CD4-positive, alpha-beta memory T cell (primary cell): ENCODE measurements around the gene TPD52L2. TPM values are rescaled to one million over a fixed set of nuclear protein-coding genes. Genes with fewer than 3 reads are reported as not detected.
"Not testable (repeated sequence)": the region's sequence is repeated elsewhere in the genome, so short reads cannot be mapped to it uniquely, and the experiment has no call there.

Source experiments
- CTCF ChIA-PET: fragments of 350-600 bp; sonication (Branson Sonifier 250); formaldehyde crosslinking; loops from one replicate; lab custom pipeline; 2021; ENCODE audit warnings: inconsistent platforms; ENCODE audit not compliant: partially characterized antibody; lab: Charles Lee
- POLR2A ChIA-PET: fragments of 350-600 bp; sonication (Branson Sonifier 250); formaldehyde crosslinking; loops from one replicate; lab custom pipeline; 2021; ENCODE audit not compliant: partially characterized antibody; lab: Charles Lee
- DNase-seq, 5 donors: peaks; one replicate each; pipeline versions ENCODE4 v3.0.0 to v3.0.0-alpha.2; 2020 to 2022; ENCODE audit warnings: mixed read lengths in 1 of 5
- H3K27ac ChIP-seq: one replicate; pipeline ENCODE4 v1.7.0; 2013; ENCODE audit warnings: low read depth, low read length
- H3K27me3 ChIP-seq: 2 replicates; pipeline ENCODE4 v1.7.0; 2013; ENCODE audit warnings: mild to moderate bottlenecking, low read length, moderate library complexity; ENCODE audit not compliant: insufficient read depth
- H3K36me3 ChIP-seq: 2 replicates; pipeline ENCODE4 v1.7.0; 2013; ENCODE audit warnings: mild to moderate bottlenecking, low read length, moderate library complexity; ENCODE audit not compliant: insufficient read depth
- H3K4me1 ChIP-seq: 2 replicates; pipeline ENCODE4 v1.7.0; 2013; ENCODE audit warnings: mild to moderate bottlenecking, low read length, moderate library complexity; ENCODE audit not compliant: insufficient read depth
- H3K4me3 ChIP-seq, 2 donors: one replicate each; pipeline ENCODE4 v1.7.0; 2013; ENCODE audit warnings: low read length in 2 of 2, mild to moderate bottlenecking in 1 of 2
- H3K9me3 ChIP-seq, 2 donors: one replicate each; pipeline ENCODE4 v1.7.0; 2013; ENCODE audit warnings: low read length in 2 of 2, control low read depth in 1 of 2; ENCODE audit not compliant: control insufficient read depth in 1 of 2
- H3K27ac Mint-ChIP-seq, 7 donors: one replicate each; pipeline ENCODE4 v1.8.0; 2020 to 2021; ENCODE audit warnings: mixed read lengths in 7 of 7, mild to moderate bottlenecking in 6 of 7, inconsistent platforms in 3 of 7, moderate library complexity in 3 of 7
- H3K27me3 Mint-ChIP-seq, 2 donors: one replicate each; pipeline ENCODE4 v1.8.0; 2020 to 2021; ENCODE audit warnings: mixed read lengths in 2 of 2
- H3K36me3 Mint-ChIP-seq, 2 donors: one replicate each; pipeline ENCODE4 v1.8.0; 2020 to 2021; ENCODE audit warnings: mixed read lengths in 2 of 2, inconsistent platforms in 1 of 2, mild to moderate bottlenecking in 1 of 2
- H3K4me1 Mint-ChIP-seq, 4 donors: one replicate each; pipeline ENCODE4 v1.8.0; 2020 to 2021; ENCODE audit warnings: mixed read lengths in 4 of 4, mild to moderate bottlenecking in 1 of 4
- H3K4me3 Mint-ChIP-seq, 8 donors: one replicate each; pipeline ENCODE4 v1.8.0; 2020 to 2021; ENCODE audit warnings: mixed read lengths in 8 of 8, mild to moderate bottlenecking in 7 of 8, moderate library complexity in 6 of 8, inconsistent platforms in 3 of 8
- H3K9me3 Mint-ChIP-seq, 8 donors: one replicate each; pipeline ENCODE4 v1.8.0; 2020 to 2021; ENCODE audit warnings: mixed read lengths in 8 of 8, mild to moderate bottlenecking in 5 of 8, inconsistent platforms in 3 of 8, moderate library complexity in 1 of 8
- intact Hi-C: fragments of 100-400 bp; cut with micrococcal nuclease; formaldehyde crosslinking; loops from one replicate; pipeline ENCODE4 v1.15.1; 2023
- polyA plus RNA-seq, 2 donors: library from polyadenylated mRNA; unstranded; fragments of 300-500 nt; fragmentation: Illumina TruSeq; gene quantifications; one replicate each; pipeline ENCODE4 v1.2.3, GENCODE V29; 2021
- total RNA-seq, 2 experiments: library from RNA; stranded (reverse); gene quantifications; one replicate each; pipeline ENCODE4 v1.2.3, GENCODE V29; 2021

Gene TPD52L2
- total and polyA plus RNA-seq, 4 experiments from 2014 or later: 44.4 to 76.1 (median 55.6) TPM

GRCh38 chr20:63850689-63851547 lies 14.2 kb upstream of the TPD52L2 start:
- no peak overlapping the region for H3K4me3 Mint-ChIP-seq
- DNase-seq: no peak
- POLR2A ChIA-PET: no interaction called here

GRCh38 chr20:63851548-63851943 lies 13.5 kb upstream of the TPD52L2 start:
- POLR2A ChIA-PET, DNase-seq, H3K4me3 ChIP-seq, H3K27ac Mint-ChIP-seq, H3K9me3 ChIP-seq, H3K36me3 ChIP-seq, H3K36me3 Mint-ChIP-seq, H3K4me1 Mint-ChIP-seq, H3K27ac ChIP-seq, H3K9me3 Mint-ChIP-seq, H3K4me3 Mint-ChIP-seq, intact Hi-C loops: not testable (repeated sequence)
- Histone ChIP-seq H3K27me3 (peaks cover 12% of the 10 kb centered on the region), H3K4me1 (peaks cover 21% of the 10 kb centered on the region)
- CTCF ChIA-PET: interaction anchor here (0.6 kb wide), 1 partner anchor 246 kb away, joined by 3 read pairs; no protein-coding TSS in a partner anchor
- peaks cover 12 to 13% of the 10 kb centered on the region in 2 donors for H3K27me3 Mint-ChIP-seq

More at GRCh38 chr20:63850689-63851547, 14.2 kb upstream of the TPD52L2 start:
- no peak overlapping the region for H3K27ac ChIP-seq
- CTCF ChIA-PET: no interaction called here
- H3K36me3 ChIP-seq: no peaks in the 10 kb centered on the region
- peaks cover 14% of the 10 kb centered on the region for H3K27me3 ChIP-seq
- Mint-ChIP-seq H3K9me3 (no peaks in the 10 kb centered on the region), H3K27me3 (peaks cover 14 to 15% of the 10 kb centered on the region in 2 donors), H3K4me1 (peaks cover 0 to 5% (median 3%) of the 10 kb centered on the region in 4 donors), H3K36me3 (no peaks in the 10 kb centered on the region), H3K27ac (peak overlapping the region in 2 of 7 donors; percentile 33 to 79)
- intact Hi-C loops: no loop called here
- no peaks in the 10 kb centered on the region for H3K9me3 ChIP-seq
- no peak overlapping the region for H3K4me3 ChIP-seq
- H3K4me1 ChIP-seq: peaks cover 22% of the 10 kb centered on the region

DNA sequence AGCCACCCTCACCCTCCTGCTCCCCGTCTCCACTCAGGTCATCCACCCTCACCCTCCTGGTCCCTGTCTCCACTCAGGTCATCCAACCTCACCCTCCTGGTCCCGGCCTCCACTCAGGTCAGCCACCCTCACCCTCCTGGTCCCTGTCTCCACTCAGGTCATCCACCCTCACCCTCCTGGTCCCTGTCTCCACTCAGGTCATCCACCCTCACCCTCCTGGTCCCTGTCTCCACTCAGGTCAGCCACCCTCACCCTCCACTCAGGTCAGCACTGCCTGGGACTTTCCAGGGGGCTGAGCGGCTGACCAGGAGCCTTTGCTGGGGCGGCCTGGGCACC lies 11.4 kb upstream of the TPD52L2 start:
- H3K9me3 Mint-ChIP-seq, DNase-seq, CTCF ChIA-PET, intact Hi-C loops, H3K27me3 ChIP-seq, H3K27ac Mint-ChIP-seq, H3K27ac ChIP-seq, H3K36me3 ChIP-seq, H3K36me3 Mint-ChIP-seq, H3K4me3 Mint-ChIP-seq, H3K4me3 ChIP-seq, H3K9me3 ChIP-seq: not testable (repeated sequence)
- H3K4me1 ChIP-seq: peaks cover 22% of the 10 kb centered on the region
- peaks cover 8 to 24% (median 18%) of the 10 kb centered on the region in 4 donors for H3K4me1 Mint-ChIP-seq
- peaks cover 12 to 13% of the 10 kb centered on the region in 2 donors for H3K27me3 Mint-ChIP-seq
- POLR2A ChIA-PET: interaction anchor here (2.4 kb wide), 1 partner anchor 11 kb away, joined by 16 read pairs; the partner anchor contains the start of gene TPD52L2

DNA sequence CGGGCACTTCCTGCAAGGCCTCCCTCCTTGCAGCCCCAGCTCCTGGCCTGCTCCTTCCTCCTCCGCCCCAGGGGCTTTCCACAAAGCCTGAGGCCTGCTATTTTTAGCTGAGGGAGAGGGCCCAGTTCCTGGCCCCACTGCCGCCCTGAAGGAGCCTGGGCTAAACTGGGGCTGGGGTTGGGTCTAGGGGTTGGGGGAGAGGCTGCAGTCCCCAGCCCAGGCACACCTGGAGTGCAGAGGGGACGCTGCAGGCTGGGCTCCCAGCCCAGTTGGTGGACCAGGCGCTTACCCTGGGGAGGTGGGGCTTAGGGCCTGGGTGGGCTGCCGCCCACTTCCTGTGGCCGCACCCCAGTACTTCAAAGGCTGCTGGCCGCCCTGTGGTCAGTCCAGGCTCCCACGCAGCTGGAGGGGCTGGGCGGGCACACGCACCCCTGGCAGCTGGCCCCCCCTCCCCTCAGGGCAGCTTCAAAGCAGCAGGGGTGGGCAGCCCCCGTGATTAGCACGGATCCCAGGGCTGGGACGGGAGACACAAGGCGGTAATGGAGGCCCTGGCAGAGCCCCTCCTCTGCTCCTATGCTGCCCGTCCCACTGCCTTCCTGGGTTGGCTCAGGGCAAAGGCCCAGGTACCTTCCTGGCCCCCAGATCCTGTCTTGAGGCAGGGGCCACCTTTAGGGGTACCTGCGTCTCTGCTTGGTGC lies 10.9 kb upstream of the TPD52L2 start:
- H3K27me3 Mint-ChIP-seq: peaks cover 12 to 13% of the 10 kb centered on the region in 2 donors
- H3K27ac ChIP-seq: no peak overlapping the region
- ChIA-PET POLR2A (interaction anchor here (2.4 kb wide), 1 partner anchor 10 kb away, joined by 16 read pairs; the partner anchor contains the start of gene TPD52L2), CTCF (no interaction called here)
- H3K36me3 Mint-ChIP-seq: no peaks in the 10 kb centered on the region
- no peak overlapping the region for H3K4me3 Mint-ChIP-seq
- H3K27ac Mint-ChIP-seq: no peak overlapping the region
- no peaks in the 10 kb centered on the region for H3K36me3 ChIP-seq
- intact Hi-C loops: no loop called here
- no peaks in the 10 kb centered on the region for H3K9me3 ChIP-seq
- peaks cover 27% of the 10 kb centered on the region for H3K4me1 ChIP-seq
- H3K9me3 Mint-ChIP-seq: no peaks in the 10 kb centered on the region
- peaks cover 10 to 28% (median 21%) of the 10 kb centered on the region in 4 donors for H3K4me1 Mint-ChIP-seq
- no peak overlapping the region for H3K4me3 ChIP-seq
- no peaks in the 10 kb centered on the region for H3K27me3 ChIP-seq
- DNase-seq: no peak

DNA sequence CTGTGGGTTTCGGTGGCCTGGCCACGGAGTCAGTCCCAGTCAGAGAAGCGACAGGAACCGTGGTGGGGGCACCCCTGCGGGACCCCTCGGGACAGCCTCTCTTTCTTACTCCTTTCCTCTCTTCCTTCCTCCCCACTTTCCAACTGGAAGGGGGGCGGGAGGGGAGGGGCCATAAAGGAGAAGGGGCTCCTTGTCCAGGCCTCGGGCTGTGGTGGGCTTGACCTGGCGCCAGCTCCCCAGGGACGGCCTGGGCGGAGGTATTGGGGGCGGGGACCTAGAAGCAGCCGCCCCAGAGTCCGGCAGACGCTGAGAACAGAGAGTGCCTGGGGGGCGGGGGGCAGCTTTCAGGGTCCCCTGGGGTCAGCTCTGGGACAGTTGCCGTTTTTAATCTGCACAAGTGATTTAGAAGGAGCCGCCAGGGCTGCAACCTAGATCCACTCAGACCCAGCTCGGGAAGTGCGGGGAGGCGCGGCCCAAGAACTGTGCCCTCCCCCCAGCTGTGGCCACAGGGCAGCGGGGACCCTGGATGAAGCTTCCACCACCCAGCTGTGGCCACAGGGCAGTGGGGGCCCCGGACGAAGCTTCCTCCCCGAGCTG lies 10.2 kb upstream of the TPD52L2 start:
- no peaks in the 10 kb centered on the region for H3K9me3 ChIP-seq
- H3K4me3 Mint-ChIP-seq: no peak overlapping the region
- POLR2A ChIA-PET: interaction anchor here (2.4 kb wide), 1 partner anchor 10 kb away, joined by 16 read pairs; the partner anchor contains the start of gene TPD52L2
- H3K27ac Mint-ChIP-seq: no peak overlapping the region
- peaks cover 10 to 30% (median 23%) of the 10 kb centered on the region in 4 donors for H3K4me1 Mint-ChIP-seq
- H3K27ac ChIP-seq: no peak overlapping the region
- CTCF ChIA-PET: no interaction called here
- intact Hi-C loops: no loop called here
- H3K27me3 ChIP-seq: no peaks in the 10 kb centered on the region
- H3K36me3 Mint-ChIP-seq: no peaks in the 10 kb centered on the region
- no peak overlapping the region for H3K4me3 ChIP-seq
- no peak for DNase-seq
- peaks cover 12% of the 10 kb centered on the region in 2 donors for H3K27me3 Mint-ChIP-seq
- H3K9me3 Mint-ChIP-seq: no peaks in the 10 kb centered on the region
- peaks cover 28% of the 10 kb centered on the region for H3K4me1 ChIP-seq
- H3K36me3 ChIP-seq: no peaks in the 10 kb centered on the region

DNA sequence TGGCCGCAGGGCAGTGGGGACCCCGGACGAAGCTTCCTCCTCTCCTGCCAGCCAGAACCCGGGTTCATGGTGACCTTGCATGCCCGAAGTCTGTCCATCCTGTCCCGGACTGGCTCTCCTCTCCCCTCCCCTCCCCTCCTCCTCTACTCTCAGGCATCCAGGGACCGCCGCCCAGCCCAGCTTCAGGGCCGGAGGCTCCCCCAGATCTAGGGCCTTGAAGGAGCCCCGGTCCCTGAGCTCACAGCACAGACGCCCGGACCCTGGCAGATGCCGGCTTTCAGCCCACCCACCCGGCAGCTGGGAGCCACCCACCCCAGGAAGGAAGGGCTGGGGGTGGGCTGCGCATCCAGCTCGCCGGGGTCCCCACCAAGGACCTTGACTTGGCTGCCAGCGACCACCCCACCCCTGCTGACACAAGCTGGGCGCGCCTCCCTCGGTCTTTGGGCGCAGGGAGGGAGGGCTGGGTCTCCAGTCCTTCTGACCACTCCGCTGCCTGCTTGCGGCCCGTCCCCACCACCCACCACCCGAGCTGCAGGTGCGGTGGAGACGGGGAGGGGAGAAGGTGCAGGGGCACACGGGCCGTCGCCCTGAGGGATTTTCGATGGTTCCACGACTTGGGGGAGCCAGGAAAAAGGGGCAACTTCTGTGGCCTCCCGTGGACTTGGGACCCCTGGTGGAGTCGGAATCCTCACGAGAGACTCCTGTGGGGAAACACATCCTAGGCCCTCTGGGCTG lies 9.5 kb upstream of the TPD52L2 start:
- H3K4me1 ChIP-seq: peaks cover 28% of the 10 kb centered on the region
- Mint-ChIP-seq H3K27ac (no peak overlapping the region), H3K4me3 (no peak overlapping the region), H3K9me3 (no peaks in the 10 kb centered on the region), H3K4me1 (peaks cover 9 to 30% (median 23%) of the 10 kb centered on the region in 4 donors), H3K27me3 (peaks cover 11% of the 10 kb centered on the region in 2 donors), H3K36me3 (peaks cover 0 to 1% of the 10 kb centered on the region in 2 donors)
- no peak overlapping the region for H3K4me3 ChIP-seq
- no peaks in the 10 kb centered on the region for H3K36me3 ChIP-seq
- no peak overlapping the region for H3K27ac ChIP-seq
- DNase-seq: no peak
- POLR2A ChIA-PET: interaction anchor here (2.4 kb wide), 1 partner anchor 9 kb away, joined by 16 read pairs; the partner anchor contains the start of gene TPD52L2
- CTCF ChIA-PET: no interaction called here
- no peaks in the 10 kb centered on the region for H3K27me3 ChIP-seq
- intact Hi-C loops: no loop called here
- no peaks in the 10 kb centered on the region for H3K9me3 ChIP-seq
